Activated CD4-positive, CD25-positive, alpha-beta regulatory T cell treated with anti-CD3 and anti-CD28 coated beads, Interleukin-2, amount 50 U/mL, for 24 hours (primary cell): ENCODE results near the gene TIAM2.

Experiments
- ATAC-seq, 2 donors: fragments of 150-1000 bp; cut with Tn5 transposase; one replicate each; pipeline ENCODE4 v1.10.0; 2021; ENCODE audit warnings: mild to moderate bottlenecking in 1 of 2, moderate library complexity in 1 of 2

TIAM2 gene

GRCh38 chr6:155026022-155026705, 31.0 kb downstream of the TIAM2 start:
- no peak for ATAC-seq

GRCh38 chr6:155026706-155027045, 31.6 kb downstream of the TIAM2 start:
- no peak for ATAC-seq

- ATAC-seq: no peak
Observed at GRCh38 chr6:155030148-155030720, 35.1 kb downstream of the TIAM2 start.

- ATAC-seq: peak in 1 of 2 donors; percentile 43
Observed at GRCh38 chr6:155031091-155031490, 36.0 kb downstream of the TIAM2 start.

- no peak for ATAC-seq
Observed at GRCh38 chr6:155033021-155033791, 38.1 kb downstream of the TIAM2 start.

- no peak for ATAC-seq
Observed at GRCh38 chr6:155036907-155037306, 41.8 kb downstream of the TIAM2 start.

GRCh38 chr6:155038104-155038503, 43.0 kb downstream of the TIAM2 start:
- ATAC-seq: no peak

GRCh38 chr6:155038527-155038926, 43.4 kb downstream of the TIAM2 start:
- no peak for ATAC-seq

- no peak for ATAC-seq
Observed at GRCh38 chr6:155039618-155040017, 44.5 kb downstream of the TIAM2 start.

GRCh38 chr6:155040154-155040553, 45.0 kb downstream of the TIAM2 start:
- no peak for ATAC-seq

- ATAC-seq: no peak
Observed at GRCh38 chr6:155040901-155041650, 46.0 kb downstream of the TIAM2 start.

- no peak for ATAC-seq
Observed at GRCh38 chr6:155041741-155042279, 46.7 kb downstream of the TIAM2 start.

- ATAC-seq: no peak
Observed at GRCh38 chr6:155042983-155043382, 47.9 kb downstream of the TIAM2 start.

GRCh38 chr6:155045561-155046404, 50.7 kb downstream of the TIAM2 start:
- ATAC-seq: no peak

GRCh38 chr6:155047523-155047922, 52.4 kb downstream of the TIAM2 start:
- no peak for ATAC-seq

- ATAC-seq: peak; percentile 92
Observed at GRCh38 chr6:155050311-155050710, 55.2 kb downstream of the TIAM2 start.

- ATAC-seq: no peak
Observed at GRCh38 chr6:155054491-155055250, 59.6 kb downstream of the TIAM2 start.

GRCh38 chr6:155055729-155056128, 60.6 kb downstream of the TIAM2 start:
- ATAC-seq: no peak

GRCh38 chr6:155056756-155057155, 61.6 kb downstream of the TIAM2 start:
- ATAC-seq: no peak

GRCh38 chr6:155061381-155061780, 66.3 kb downstream of the TIAM2 start:
- no peak for ATAC-seq

GRCh38 chr6:155062866-155063341, 67.8 kb downstream of the TIAM2 start:
- no peak for ATAC-seq
